Activated naive CD8-positive, alpha-beta T cell (primary cell): ENCODE data around the gene ARAP2.
"Not testable (repeated sequence)": the region's sequence is repeated elsewhere in the genome, so short reads cannot be mapped to it uniquely, and the experiment has no call there.

Experiments
- H3K27ac Mint-ChIP-seq: one replicate; pipeline ENCODE4 v1.8.0; 2021; ENCODE audit warnings: mixed read lengths
- H3K27me3 Mint-ChIP-seq: one replicate; pipeline ENCODE4 v1.8.0; 2021; ENCODE audit warnings: mixed read lengths
- H3K36me3 Mint-ChIP-seq: one replicate; pipeline ENCODE4 v1.8.0; 2021; ENCODE audit warnings: mixed read lengths
- H3K4me1 Mint-ChIP-seq: one replicate; pipeline ENCODE4 v1.8.0; 2021; ENCODE audit warnings: low read depth, mixed read lengths
- H3K4me3 Mint-ChIP-seq: one replicate; pipeline ENCODE4 v1.8.0; 2021; ENCODE audit warnings: mild to moderate bottlenecking, mixed read lengths
- H3K9me3 Mint-ChIP-seq: one replicate; pipeline ENCODE4 v1.8.0; 2021; ENCODE audit warnings: low read depth, mixed read lengths

The ARAP2 gene

DNA sequence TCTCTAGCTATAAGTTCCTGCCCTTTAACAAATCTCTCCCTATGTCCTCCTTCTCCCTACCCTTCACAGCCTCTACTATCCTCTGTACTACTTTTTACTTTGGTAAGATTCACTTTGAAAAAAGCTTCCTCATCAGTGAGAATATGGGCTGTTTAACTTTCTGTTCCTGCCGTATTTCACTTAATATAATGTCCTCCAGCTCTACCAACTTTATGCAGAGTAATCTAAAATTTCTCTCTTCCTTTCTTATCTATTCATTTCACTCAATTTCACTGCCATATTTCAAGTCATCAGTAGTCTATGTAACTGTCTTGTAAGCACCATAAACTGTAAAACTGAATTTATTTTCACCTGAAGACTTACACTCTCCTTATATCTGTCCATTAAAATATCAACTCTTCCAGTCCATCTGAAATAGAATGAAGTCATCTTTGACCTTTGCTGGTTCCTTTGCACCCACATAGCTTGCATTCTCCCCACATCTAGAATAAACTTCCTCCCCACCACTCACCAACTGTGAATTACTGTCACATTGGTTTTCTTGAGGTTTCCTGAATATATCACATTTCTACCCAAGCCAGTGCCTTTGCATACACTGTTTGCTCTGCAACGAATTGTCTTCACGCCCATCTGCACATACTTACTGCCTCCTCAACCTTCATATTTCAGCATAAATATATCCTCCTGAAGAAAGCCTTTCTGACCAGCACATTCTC lies 54.6 kb downstream of the ARAP2 start:
- peak overlapping the region; percentile 77 for H3K27ac Mint-ChIP-seq
- H3K36me3 Mint-ChIP-seq, result peaks cover 11% of the 10 kb centered on the region
- peaks cover 28% of the 10 kb centered on the region for H3K4me1 Mint-ChIP-seq
- H3K9me3 Mint-ChIP-seq, result no peaks in the 10 kb centered on the region
- no peaks in the 10 kb centered on the region for H3K27me3 Mint-ChIP-seq
- H3K4me3 Mint-ChIP-seq, result peak overlapping the region; percentile 4

DNA sequence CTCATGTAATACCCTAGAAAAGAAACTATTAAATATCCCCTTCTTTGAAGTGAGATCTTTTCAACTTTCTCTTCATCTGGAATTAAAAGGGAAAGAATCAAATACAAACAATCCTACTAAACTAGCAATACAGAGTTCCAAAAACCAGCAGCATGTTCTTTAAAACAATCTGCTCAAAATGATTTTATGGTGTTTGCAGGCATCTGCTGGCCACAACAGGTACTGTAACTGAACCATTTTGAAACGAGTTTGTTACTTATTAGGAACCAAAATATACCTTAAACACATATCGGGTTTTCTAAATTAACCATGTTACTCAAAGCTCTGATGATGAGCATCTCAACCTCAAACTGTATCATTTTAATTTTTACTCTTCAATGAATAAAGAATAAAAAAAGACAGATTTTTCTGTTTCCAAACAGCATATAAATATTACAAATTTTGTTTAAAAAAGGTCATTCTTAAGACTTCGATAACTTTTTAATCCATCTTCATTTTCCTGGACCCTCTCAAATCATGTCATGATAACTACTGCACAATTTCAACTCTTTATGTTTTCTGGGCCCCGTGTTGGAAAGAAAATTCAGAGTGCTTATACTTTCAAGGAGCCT lies 56.5 kb downstream of the ARAP2 start:
- Mint-ChIP-seq H3K36me3 (peaks cover 6% of the 10 kb centered on the region), H3K9me3 (no peaks in the 10 kb centered on the region), H3K27me3 (no peaks in the 10 kb centered on the region), H3K27ac (no peak overlapping the region), H3K4me3 (no peak overlapping the region), H3K4me1 (peaks cover 25% of the 10 kb centered on the region)

DNA sequence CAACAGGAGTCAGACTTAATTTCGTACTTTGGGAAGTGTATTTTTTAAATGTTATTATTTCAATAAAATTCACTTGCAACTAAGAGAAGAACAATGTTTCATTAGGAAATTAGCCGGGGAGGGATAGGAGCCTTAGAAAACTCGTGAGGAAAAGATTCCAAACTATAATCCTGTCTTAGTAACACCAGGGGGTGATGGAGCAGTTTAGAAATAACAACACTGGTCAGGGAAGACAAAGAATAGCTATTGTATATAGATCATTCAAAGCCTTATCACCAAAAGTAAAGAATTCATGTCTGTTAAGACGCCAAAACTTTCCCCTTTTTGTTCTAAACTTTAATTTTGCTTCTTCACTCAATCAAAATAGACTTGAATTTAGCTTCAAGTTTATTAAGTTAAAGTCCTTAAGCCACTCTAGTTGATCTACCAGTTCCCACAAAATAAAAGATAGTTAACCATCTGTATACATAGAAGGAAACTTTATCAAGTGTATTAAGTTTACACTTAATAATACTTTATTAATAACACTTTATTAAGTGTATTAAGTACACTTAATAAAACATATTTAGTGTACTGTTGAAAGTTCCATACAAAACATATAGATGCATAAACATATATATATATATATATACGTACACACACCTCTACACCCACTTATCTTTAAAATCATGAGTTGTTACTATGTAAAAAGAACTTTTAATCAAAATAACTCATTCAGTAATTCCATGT lies 60.5 kb downstream of the ARAP2 start:
- no peaks in the 10 kb centered on the region for H3K4me1 Mint-ChIP-seq
- no peaks in the 10 kb centered on the region for H3K27me3 Mint-ChIP-seq
- H3K36me3 Mint-ChIP-seq, result peaks cover 20% of the 10 kb centered on the region
- no peaks in the 10 kb centered on the region for H3K9me3 Mint-ChIP-seq
- no peak overlapping the region for H3K27ac Mint-ChIP-seq
- no peak overlapping the region for H3K4me3 Mint-ChIP-seq

DNA sequence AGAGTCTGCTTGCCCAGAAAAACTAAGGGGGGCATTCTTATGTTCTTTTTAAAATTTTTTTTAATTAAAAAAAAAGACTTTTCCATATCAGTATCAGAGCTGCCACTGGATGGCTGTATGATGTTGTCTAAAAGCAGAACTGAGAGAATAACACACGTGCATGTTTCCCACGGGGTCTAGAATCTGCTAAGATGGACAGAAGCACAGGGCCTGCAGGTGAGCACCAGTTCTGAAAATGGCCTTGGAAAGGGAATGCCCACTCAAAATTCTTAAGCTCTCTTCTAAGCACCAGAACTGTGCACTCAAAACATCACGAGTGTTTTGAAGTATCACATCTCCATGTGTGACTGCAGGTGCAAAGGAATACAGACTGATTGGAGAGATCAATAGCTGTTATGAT lies 61.1 kb downstream of the ARAP2 start:
- H3K27me3 Mint-ChIP-seq, result no peaks in the 10 kb centered on the region
- H3K4me1 Mint-ChIP-seq, result no peaks in the 10 kb centered on the region
- peaks cover 25% of the 10 kb centered on the region for H3K36me3 Mint-ChIP-seq
- no peak overlapping the region for H3K27ac Mint-ChIP-seq
- no peak overlapping the region for H3K4me3 Mint-ChIP-seq
- H3K9me3 Mint-ChIP-seq, result no peaks in the 10 kb centered on the region

DNA sequence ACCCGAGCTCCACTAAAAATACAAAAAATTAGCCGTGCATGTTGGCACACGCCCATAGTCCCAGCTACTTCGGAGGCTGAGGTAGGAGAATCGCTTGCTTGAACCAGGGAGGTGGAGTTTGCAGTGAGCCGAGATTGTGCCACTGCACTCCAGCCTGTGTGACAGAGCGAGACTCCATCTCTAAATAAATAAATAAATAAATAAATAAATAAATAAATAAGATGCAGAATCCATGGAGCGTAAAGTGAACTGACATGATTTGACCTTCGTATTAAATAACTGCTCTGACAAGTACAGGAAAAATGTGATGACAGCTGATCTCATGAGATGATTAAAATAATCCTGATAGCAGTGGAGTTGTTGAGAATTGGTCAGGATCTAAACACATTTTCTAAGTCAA lies 62.0 kb downstream of the ARAP2 start:
- H3K27me3 Mint-ChIP-seq, H3K9me3 Mint-ChIP-seq, H3K4me1 Mint-ChIP-seq, H3K4me3 Mint-ChIP-seq, H3K27ac Mint-ChIP-seq: not testable (repeated sequence)
- H3K36me3 Mint-ChIP-seq, result peaks cover 23% of the 10 kb centered on the region

DNA sequence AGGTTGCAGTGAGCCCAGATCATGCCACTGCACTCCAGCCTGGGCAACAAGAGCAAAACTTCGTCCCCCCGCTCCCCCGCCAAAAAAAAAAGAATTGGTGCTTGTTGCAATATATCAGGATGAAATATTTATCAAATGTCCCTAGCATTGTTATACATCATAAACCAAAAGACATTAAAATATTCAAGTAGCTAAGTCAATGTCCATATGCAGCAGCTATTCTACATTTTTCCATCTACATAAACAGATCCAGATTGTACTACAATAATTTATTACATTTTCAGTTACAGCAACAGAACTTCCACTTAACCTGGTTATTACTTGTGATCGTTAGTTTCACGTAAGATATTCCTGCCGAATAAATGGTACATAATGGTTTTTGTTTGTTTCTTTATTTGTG lies 64.1 kb downstream of the ARAP2 start:
- Mint-ChIP-seq H3K27ac (no peak overlapping the region), H3K27me3 (no peaks in the 10 kb centered on the region), H3K36me3 (peaks cover 30% of the 10 kb centered on the region), H3K4me1 (no peaks in the 10 kb centered on the region), H3K4me3 (no peak overlapping the region), H3K9me3 (no peaks in the 10 kb centered on the region)

DNA sequence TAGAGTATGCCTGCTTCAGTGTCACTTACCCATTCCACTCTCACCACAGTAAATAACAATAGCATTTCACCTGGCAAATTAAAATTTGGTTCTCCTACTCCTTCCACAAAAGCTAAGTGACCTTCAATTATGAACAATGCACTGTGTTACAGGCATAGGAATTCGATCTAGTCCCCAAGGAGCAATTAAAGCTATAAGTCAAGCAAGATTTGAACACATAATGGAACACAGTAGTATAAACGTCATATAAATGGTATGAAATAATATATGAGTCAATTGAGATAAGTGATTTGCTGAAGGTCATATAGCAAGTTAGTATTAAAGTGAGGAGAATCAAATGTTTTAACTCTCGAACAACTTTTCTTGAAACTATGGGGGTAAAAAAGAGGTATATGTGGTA lies 65.8 kb downstream of the ARAP2 start:
- H3K9me3 Mint-ChIP-seq, result no peaks in the 10 kb centered on the region
- H3K4me3 Mint-ChIP-seq, result no peak overlapping the region
- no peaks in the 10 kb centered on the region for H3K27me3 Mint-ChIP-seq
- H3K27ac Mint-ChIP-seq, result no peak overlapping the region
- H3K4me1 Mint-ChIP-seq, result no peaks in the 10 kb centered on the region
- peaks cover 34% of the 10 kb centered on the region for H3K36me3 Mint-ChIP-seq

DNA sequence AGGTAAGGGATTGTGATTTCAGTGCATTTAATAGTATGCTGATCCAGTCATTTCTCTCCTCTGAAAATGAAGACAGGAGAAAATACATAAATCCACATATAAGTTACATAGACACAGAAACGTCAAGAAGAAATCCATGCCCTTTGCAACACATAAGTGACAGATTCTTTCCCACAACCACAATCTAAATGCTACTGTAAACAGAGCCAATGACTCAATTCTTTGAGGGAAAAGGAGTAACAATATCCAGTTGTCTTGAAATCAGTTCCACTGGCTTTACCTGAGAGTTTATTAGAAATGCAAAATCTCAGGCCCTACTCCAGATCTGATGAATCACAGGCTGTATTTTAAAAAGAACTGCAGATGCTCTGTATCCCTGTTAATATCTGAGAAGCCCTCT lies 66.4 kb downstream of the ARAP2 start:
- Mint-ChIP-seq H3K9me3 (no peaks in the 10 kb centered on the region), H3K27ac (no peak overlapping the region), H3K36me3 (peaks cover 34% of the 10 kb centered on the region), H3K4me3 (no peak overlapping the region), H3K4me1 (no peaks in the 10 kb centered on the region), H3K27me3 (no peaks in the 10 kb centered on the region)

DNA sequence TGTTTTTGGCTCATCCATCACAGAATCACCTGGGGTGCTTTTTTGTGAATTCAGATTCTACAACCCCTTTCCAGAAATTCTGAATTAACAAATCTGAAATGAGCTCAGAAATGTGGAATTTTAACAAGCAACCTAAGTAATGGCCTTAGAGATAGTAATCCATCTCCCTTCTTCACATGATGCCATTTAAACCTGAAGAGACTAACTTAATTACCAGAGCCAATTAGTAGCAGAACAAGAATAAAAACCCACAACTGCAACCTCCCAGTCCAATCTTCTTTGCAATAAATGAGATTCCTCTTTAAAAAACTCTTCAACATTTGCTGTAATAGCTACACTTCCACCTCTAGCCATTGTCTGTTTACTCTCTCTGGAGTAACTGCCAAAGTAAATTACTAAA lies 69.7 kb downstream of the ARAP2 start:
- H3K27me3 Mint-ChIP-seq, result no peaks in the 10 kb centered on the region
- H3K4me3 Mint-ChIP-seq, result no peak overlapping the region
- H3K27ac Mint-ChIP-seq, result no peak overlapping the region
- H3K9me3 Mint-ChIP-seq, result no peaks in the 10 kb centered on the region
- peaks cover 2% of the 10 kb centered on the region for H3K4me1 Mint-ChIP-seq
- peaks cover 30% of the 10 kb centered on the region for H3K36me3 Mint-ChIP-seq

DNA sequence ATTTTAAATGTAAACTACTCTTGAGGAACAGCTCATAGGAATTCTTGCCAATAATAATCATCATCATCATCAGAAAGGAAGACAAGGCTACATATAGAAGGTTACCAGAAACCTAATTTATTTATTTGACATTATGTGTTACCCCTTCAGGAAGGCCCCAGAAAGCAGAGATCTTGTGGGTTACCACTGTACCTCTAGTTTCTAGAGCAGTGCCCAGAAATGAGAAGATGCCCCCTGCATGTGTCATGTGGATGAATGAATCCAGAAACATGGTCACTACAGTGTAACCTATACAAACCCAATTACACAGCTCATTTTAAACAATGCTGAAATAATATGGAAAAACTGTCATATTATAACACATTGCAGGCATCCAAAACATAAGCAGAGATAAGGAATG lies 70.4 kb downstream of the ARAP2 start:
- H3K27ac Mint-ChIP-seq, result no peak overlapping the region
- no peak overlapping the region for H3K4me3 Mint-ChIP-seq
- peaks cover 2% of the 10 kb centered on the region for H3K4me1 Mint-ChIP-seq
- H3K9me3 Mint-ChIP-seq, result no peaks in the 10 kb centered on the region
- H3K36me3 Mint-ChIP-seq, result peaks cover 26% of the 10 kb centered on the region
- H3K27me3 Mint-ChIP-seq, result no peaks in the 10 kb centered on the region

DNA sequence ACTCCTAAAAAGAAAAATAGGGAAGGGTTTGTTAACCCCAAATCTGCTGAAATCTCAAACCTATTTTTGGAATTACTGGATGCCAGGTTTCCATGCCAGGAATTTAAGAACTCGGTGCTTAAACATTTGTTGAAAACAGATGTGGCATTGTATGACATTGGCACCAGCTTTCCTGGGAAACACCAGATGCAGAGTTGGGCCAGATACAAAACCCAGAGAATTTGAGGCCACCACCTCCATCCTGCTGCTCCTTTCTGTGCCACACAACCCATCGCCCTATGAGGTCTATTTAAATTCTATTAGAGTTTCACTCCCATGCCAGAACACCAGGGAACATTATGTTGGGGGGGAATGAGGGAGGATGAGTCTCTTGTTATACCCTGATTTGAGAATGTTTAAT lies 71.7 kb downstream of the ARAP2 start:
- Mint-ChIP-seq H3K36me3 (peaks cover 21% of the 10 kb centered on the region), H3K27me3 (no peaks in the 10 kb centered on the region), H3K4me3 (no peak overlapping the region), H3K4me1 (peaks cover 4% of the 10 kb centered on the region), H3K27ac (no peak overlapping the region), H3K9me3 (no peaks in the 10 kb centered on the region)

DNA sequence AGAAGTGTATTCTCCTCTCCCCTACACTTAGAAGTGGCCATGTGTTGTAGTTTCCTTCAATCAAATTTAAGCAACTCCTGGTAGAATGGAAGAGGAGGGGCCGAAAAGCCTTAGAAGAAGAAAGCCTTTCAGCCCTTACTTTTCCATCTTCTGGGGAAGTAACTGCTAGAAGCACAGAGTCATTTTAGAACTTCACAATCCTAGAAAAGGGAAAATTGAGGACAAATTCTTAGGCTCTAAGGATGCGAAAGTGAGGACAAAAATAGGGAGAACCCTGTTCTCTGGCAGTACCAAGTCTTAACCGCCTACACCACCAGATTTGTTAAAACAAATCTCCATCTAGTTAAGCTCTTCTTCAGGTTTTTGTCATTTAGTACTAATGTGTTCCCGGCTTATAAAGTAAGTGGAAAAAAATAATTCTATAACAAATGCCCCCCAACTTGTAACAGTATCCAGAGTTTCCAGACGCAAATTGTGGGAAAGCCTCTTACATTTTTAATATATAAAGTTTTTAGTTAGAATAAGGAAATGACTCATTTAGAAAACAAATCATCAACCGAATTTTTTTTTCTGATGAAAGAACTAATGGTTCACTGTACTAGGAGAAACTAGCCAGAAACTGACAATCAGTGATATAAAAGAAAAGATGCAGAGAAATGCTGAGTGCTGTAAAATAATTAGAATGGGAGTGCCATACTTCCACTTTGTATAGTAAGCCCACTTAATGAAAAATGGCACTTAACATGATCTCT lies 76.0 kb downstream of the ARAP2 start:
- H3K9me3 Mint-ChIP-seq, result no peaks in the 10 kb centered on the region
- no peak overlapping the region for H3K27ac Mint-ChIP-seq
- no peak overlapping the region for H3K4me3 Mint-ChIP-seq
- no peaks in the 10 kb centered on the region for H3K27me3 Mint-ChIP-seq
- H3K36me3 Mint-ChIP-seq, result peaks cover 22% of the 10 kb centered on the region
- H3K4me1 Mint-ChIP-seq, result peaks cover 4% of the 10 kb centered on the region

DNA sequence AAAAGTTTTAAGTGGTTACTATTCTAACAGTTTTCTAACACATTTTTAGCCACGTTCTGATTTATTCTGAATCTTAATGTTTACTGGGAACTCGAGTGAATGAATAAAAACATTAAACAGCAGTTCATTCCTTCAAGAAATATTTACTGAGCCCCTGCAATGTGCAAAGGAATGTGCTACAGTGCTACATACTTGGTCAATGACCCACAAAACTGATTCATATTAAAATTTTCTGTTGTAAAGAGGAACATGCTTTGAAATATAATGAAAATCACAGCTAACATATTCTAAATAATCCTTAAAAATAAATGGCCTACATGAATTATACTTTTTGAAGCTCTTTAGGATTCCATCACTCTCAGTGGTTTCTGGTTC lies 78.7 kb downstream of the ARAP2 start:
- Mint-ChIP-seq H3K4me1 (peaks cover 4% of the 10 kb centered on the region), H3K27ac (no peak overlapping the region), H3K36me3 (peaks cover 29% of the 10 kb centered on the region), H3K27me3 (no peaks in the 10 kb centered on the region), H3K9me3 (no peaks in the 10 kb centered on the region), H3K4me3 (no peak overlapping the region)

DNA sequence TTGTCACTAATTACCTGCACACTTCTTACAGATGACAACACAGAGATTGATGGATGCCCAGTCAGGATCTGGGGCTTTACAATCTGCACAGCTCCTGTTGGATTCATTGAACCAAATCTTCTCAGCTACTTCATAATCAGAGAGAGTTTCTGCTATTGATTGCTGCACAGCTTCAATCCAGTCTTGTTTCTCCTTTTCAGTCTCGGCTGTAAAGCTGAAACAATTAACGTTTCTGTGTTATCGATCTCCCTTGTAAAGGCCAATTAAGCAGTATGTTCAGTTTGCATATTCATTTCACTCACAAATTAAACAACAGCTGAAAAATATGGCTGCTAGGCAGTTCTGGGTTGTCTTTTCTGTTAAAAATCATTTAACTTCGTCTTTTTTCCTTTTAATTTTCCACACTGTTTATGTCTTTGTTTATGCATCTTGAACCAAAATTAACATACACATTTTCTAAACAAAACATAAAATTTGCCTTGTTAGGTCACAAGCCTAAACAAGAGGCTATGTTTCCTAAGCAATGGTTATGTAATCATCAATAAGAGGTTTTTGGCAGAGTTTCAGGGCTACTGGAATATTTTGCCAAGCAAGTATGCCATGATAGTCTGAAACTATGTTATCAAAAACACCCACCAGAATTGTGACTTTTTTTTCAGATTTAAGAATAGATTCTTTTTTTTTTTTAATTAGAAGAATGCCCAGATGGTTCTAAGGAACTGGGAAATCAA lies 79.2 kb downstream of the ARAP2 start:
- peaks cover 26% of the 10 kb centered on the region for H3K36me3 Mint-ChIP-seq
- no peaks in the 10 kb centered on the region for H3K27me3 Mint-ChIP-seq
- H3K4me3 Mint-ChIP-seq, result no peak overlapping the region
- no peaks in the 10 kb centered on the region for H3K9me3 Mint-ChIP-seq
- no peak overlapping the region for H3K27ac Mint-ChIP-seq
- H3K4me1 Mint-ChIP-seq, result peaks cover 2% of the 10 kb centered on the region
